Measurements from ENCODE around the gene LGI4.

The LGI4 gene

DNA sequence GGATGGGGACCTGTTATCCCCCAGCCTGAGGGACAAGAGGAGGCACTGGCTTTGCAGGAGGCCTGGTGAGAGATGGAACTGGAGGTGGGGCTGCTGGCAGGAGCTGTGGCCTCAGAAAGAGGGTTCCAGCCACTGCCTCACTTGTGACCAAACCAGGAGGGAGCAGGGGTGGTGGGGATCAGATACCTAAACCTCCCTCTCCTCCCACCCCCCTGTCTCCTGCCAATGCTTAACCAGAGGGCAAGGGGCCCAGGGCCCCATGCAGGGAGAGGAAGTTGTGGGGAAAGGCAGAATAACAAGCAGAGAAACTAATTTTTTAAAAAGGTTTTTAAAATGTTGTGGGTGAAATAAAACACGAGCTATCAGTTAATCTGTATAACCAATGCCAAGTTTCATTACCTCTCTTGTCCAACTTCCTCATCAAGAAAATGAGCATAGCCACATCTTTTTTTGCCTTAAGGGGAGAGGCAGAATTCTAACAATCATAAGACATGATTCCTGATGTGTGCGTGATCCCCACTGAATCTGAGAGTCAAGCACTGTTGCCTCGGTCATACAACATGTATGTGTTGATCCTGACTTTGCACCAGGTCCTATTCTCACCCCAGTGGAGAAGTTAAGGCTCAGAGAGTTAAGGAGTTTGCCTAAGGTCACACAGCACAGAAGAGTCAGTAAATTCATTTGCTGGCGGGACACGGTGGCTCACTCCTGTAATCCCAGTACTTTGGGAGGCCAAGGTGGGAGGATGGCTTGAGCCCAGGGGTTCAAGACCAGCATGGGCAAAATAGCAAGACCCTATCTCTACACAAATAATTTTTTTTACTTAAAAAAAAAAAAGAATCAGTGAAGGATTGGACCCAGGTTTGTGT, 32.6 kb upstream of the LGI4 start:
- H3K4me3 ChIP-seq (ENCODE audit: low read depth, low read length), result no peak overlapping the region
- DNase-seq (ENCODE audit: low read depth, low spot score), result no peak
- TF ChIP-seq, protein P1, sequence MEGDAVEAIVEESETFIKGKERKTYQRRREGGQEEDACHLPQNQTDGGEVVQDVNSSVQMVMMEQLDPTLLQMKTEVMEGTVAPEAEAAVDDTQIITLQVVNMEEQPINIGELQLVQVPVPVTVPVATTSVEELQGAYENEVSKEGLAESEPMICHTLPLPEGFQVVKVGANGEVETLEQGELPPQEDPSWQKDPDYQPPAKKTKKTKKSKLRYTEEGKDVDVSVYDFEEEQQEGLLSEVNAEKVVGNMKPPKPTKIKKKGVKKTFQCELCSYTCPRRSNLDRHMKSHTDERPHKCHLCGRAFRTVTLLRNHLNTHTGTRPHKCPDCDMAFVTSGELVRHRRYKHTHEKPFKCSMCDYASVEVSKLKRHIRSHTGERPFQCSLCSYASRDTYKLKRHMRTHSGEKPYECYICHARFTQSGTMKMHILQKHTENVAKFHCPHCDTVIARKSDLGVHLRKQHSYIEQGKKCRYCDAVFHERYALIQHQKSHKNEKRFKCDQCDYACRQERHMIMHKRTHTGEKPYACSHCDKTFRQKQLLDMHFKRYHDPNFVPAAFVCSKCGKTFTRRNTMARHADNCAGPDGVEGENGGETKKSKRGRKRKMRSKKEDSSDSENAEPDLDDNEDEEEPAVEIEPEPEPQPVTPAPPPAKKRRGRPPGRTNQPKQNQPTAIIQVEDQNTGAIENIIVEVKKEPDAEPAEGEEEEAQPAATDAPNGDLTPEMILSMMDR (IDR thresholded peaks at IDR 0.05; ENCODE audit: insufficient read depth, low read length, missing control alignments), result no peak
- ChIA-PET CTCF (interaction anchor here (1.1 kb wide), 1 partner anchor 25 kb away, joined by 3 read pairs; no protein-coding TSS in a partner anchor), POLR2A (no interaction called here)

DNA sequence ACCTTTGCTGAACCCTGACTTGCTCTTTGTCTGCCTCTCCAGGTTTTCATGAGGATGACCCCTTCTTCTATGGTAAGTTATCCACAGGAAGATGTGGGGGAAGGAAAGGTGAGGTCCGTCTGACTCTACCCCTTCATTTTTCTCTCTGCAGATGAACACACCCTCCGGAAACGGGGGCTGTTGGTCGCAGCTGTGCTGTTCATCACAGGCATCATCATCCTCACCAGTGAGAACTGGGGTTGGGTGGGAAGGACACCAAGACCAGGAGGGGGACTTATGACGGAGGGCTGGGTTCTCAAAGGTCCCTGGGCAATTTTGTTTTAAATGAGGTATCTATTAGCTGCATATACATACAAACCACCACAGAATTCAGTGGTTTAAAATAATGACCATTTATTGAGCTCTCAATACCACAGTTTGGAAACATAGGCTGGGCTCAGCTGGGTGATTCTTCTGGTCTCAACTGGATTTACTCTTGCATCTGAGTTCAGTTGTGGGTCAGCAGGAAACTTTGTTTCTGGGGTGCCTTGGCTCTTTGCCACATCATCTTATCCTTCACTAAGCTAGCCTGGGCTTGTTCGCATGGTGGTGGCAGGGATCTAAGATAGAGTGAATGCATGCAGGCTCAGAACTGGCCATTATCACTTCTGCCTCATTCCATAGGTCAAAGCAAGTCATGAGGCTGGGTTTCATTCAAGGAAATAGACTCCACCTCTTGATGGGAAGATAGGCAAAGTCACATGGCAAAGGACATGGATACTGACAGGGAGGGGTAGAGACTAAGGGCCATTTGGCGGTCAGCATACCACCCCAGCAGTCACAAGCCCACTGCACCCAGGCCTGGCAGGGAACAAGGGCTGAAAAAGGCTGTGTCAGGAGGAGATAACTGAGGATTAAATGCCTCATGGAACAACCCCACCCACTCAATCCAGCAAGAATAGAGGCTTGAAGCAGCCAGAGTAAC, 31.5 kb upstream of the LGI4 start:
- POLR2A ChIA-PET, result no interaction called here

DNA sequence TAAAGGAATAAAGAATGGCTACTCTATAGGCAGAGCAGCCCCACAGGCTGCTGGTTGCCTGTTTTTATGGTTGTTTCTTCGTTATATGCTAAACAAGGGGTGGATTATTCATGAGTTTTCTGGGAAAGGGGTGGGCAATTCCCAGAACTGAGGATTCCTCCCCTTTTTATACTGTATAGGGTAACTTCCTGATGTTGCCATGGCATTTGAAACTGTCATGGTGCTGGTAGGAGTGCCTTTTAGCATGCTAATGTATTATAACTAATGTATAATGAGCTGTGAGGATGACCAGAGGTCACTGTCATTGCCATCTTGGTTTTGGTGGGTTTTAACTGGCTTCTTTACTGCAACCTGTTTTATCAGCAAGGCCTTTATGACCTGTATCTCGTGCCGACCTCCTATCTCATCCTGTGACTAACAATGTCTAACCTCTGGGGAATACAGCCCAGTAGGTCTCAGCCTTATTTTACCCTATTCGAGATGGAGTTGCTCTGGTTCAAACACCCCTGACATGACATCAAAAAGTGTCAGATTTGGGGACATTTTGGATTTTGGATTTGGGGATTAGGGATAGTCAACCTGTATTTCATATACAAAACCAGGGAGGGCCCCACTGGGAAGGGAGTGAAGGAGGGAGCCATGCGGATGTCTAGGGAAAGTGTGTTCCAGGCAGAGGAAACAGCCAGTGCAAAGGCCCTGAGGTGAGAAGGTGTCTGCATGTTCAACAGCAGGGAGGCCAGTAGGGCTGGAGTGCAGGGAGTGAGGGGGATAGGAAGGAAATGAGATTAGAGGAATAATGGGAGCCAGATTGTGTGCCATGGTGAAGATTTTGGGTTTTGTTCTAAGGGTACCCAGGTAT, 30.6 kb upstream of the LGI4 start:
- H3K4me3 ChIP-seq (ENCODE audit: low read depth, low read length), result no peak overlapping the region
- TF ChIP-seq, protein P1 (IDR thresholded peaks at IDR 0.05; ENCODE audit: insufficient read depth, low read length, missing control alignments), result no peak
- no peak for DNase-seq (ENCODE audit: low read depth, low spot score)
- ChIA-PET POLR2A (no interaction called here), CTCF (no interaction called here)

More for the DNA sequence above, 31.5 kb upstream of the LGI4 start:
- CTCF ChIA-PET, result no interaction called here
- no peak overlapping the region for H3K4me3 ChIP-seq (ENCODE audit: low read depth, low read length)
- no peak for DNase-seq (ENCODE audit: low read depth, low spot score)
- TF ChIP-seq, protein P1 (IDR thresholded peaks at IDR 0.05; ENCODE audit: insufficient read depth, low read length, missing control alignments), result no peak

DNA sequence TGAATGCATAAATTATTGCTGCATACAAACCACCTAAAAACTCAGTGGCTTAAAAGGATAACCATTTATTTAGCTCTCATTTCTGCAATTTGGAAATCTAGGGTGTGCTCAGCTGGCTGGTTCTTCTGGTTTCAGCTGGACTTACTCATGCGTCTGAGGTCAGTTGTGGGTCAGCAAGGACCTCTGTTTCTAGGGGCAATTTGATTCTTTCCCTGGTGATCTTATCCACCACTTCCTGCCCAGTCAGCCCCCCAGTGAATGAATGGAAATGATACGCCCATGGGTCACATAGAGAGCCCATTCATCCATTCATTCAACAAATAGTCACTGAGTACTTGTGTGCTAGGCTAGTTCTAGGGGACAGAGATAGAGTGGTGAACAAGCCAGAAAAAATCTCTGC, 29.6 kb upstream of the LGI4 start:
- CTCF ChIA-PET, result interaction anchor here (1.5 to 3.4 kb wide), 2 partner anchors 11 to 29 kb away, joined by 4 to 13 read pairs; partner anchors contain the start of gene FXYD5
- no peak for DNase-seq (ENCODE audit: low read depth, low spot score)
- no peak overlapping the region for H3K4me3 ChIP-seq (ENCODE audit: low read depth, low read length)
- POLR2A ChIA-PET, result no interaction called here
- TF ChIP-seq, protein P1 (IDR thresholded peaks at IDR 0.05; ENCODE audit: insufficient read depth, low read length, missing control alignments), result no peak

DNA sequence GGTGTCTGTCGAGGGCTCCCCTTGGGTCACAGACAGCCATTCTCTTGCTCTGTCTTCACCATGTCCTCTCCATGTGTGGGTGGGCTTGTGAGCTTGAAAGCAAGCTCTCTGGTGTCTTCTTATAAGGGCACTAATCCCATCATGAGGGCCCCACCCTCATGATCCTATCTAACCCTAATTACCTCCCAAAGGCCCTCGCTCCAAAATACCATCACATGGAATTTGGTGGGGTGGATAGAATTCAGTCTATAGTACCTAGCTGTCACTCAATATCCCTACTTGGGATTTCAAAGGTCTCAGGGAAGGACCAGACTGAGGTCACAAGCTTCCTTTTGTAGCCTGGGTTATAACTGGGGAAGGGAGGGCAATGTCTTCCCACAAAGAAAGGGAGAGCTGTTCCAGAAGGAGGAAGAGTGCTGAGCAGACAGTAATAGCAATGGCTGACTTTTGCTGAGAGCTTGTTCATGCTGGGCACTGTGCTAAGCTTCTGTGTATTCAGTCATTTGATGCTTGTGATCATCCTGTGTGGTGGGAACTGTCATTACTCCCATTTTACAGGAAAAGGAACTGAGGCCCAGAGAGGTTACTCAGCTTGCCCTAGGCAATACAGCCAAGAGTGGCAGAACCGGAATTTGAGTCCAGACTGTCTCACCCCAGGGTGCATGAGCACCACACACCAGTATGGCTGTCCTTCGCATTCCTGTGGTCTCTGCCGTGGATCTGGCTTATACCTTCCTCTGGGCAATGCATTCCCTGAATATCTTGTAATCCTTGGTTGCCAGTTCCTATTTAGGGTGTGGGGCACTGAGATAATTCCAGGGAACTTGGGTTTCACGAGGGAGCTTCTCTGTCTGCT, 27.8 kb upstream of the LGI4 start:
- no peak overlapping the region for H3K4me3 ChIP-seq (ENCODE audit: low read depth, low read length)
- TF ChIP-seq, protein P1 (IDR thresholded peaks at IDR 0.05; ENCODE audit: insufficient read depth, low read length, missing control alignments), result no peak
- ChIA-PET CTCF (interaction anchor here (1.1 to 3.4 kb wide), 4 partner anchors 9 to 27 kb away, joined by 3 to 13 read pairs (median 6); partner anchors contain the start of genes FXYD5 and LGI4), POLR2A (interaction anchor here (0.6 kb wide), 1 partner anchor 203 kb away, joined by 3 read pairs; no protein-coding TSS in a partner anchor)
- DNase-seq (ENCODE audit: low read depth, low spot score), result peak; percentile 1

Measured in AG04449 (cell line).